Measurements from ENCODE around the gene SNAI3. TPM values are rescaled to one million over a fixed set of nuclear protein-coding genes. Genes with fewer than 3 reads are reported as not detected.
"Not testable (repeated sequence)": the region's sequence is repeated elsewhere in the genome, so short reads cannot be mapped to it uniquely, and the experiment has no call there.

SNAI3 gene
- total RNA-seq, 2 donors from 2014 or later, result 0.43 to 0.56 TPM

DNA sequence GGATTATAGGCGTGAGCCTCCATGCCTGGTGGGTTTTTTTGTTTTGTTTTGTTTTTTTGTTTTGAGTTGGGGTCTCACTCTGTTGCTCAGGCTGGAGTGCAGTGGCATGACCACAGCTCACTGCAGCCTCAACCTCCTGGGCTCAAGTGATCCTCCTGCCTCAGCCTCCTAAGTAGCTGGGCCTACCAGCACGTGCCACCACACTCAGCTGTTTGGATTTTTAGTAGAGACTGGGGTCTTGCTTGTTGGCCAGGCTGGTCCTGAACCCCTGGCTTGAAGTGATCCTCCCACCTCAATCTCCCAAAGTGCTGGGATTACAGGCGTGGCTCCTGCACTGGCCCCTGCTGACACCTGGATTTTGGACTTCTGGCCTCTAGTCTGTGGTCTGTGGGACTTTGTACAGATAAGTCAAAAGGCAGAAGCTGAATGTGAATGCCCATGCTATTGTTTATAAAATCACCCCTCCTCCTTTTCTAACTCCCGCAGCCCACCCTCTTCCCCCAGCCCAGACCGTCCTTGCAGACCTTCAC, 5.7 kb downstream of the SNAI3 start:
- intact Hi-C loops (cut with DNase I), result no loop called here
- DNase-seq (ENCODE audit: low spot score), result no peak

DNA sequence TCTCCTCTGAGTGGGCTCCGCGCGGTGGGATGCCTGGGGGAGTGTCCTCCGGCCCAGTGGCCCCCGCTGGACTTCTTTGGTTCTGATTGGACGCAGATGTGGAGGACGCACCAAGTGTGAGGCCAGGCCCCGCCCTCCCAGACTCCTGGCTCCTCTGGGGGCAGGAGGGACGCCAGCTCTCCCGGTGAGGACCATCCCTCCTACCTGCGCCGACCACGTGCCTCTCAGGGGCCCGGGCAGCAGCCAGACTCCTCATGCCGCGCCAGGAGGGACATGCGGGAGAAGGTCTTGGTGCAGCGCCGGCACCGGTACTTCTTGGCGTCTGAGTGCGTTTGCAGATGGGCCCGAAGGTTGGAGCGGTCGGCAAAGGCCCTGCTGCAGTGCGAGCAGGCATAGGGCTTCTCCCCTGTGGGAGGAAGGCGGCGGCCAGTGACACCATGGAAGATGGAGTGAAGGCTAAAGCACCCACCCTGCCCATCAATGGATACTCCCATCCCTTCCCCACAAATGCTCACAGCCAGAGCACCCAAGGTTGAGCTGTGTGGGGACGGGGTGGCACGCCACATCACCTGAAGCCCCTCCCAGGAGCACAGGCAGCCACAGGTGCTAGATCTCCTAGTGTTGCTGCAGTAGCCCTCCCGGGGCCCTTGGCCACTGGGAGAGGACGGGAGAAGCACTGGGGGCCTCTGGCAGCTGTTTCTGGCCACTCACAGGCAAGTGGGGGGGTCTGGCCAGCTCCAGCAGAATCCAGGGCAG, 7.9 kb downstream of the SNAI3 start:
- intact Hi-C loops (cut with DNase I), result no loop called here
- DNase-seq (ENCODE audit: low spot score), result peak; percentile 80

DNA sequence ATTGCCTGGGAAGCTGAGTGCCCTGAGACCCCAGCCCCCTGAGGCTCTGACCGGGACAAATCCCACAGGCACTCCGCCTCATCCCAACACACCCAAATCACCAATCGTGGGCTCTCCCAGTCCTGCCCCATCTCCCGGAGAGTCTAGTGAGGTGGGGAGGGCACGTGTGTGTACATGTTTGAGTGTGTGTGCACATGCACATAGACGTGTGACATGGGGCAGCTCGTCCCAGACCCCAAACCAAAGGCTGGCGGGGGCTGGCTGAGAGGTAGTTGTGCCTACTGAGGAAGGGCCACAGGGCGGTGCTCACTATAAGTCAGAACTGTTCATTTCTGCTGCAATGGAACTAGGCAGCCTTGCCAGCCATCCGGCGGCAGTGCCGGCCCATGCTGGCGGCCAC, 8.6 kb downstream of the SNAI3 start:
- DNase-seq (ENCODE audit: low spot score), result no peak
- intact Hi-C loops (cut with DNase I), result no loop called here

DNA sequence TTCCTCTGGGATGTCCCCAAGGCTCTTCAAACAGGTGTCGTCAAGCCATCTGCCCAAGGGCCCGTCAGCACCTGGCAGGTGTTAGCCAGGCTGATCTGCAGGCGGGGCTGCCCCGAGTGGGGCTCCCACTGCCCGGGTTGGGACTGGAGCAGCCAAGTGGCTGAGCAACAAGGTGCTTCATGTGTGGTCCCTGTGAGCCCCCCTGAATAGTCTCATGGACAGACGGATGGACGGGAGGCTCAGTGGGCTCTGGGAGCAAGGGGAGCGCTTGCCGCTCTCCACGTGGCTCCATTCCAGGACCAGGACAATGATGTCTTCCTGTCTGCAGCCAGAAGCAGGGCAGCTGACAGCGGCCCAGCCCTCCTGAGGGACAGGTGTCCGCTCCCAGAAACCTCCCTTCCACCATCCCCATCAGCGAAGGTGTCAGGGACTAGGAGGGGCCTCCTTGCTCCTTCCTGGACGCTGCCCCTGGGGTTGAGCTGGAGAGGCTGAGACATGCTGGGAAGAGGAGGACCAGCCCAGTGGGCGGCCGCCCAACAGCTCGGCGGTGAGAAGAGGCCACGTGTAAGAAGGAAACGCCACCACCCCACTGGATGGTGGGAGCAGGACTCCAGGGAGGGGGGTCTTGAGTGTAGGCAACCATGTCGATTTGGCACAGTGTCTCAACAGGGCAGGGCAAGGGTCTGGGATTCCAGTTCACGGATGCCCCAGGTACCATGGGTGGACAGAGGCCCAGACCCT, 9.6 kb downstream of the SNAI3 start:
- intact Hi-C loops (cut with DNase I), result no loop called here
- DNase-seq (ENCODE audit: low spot score), result peak; percentile 72

DNA sequence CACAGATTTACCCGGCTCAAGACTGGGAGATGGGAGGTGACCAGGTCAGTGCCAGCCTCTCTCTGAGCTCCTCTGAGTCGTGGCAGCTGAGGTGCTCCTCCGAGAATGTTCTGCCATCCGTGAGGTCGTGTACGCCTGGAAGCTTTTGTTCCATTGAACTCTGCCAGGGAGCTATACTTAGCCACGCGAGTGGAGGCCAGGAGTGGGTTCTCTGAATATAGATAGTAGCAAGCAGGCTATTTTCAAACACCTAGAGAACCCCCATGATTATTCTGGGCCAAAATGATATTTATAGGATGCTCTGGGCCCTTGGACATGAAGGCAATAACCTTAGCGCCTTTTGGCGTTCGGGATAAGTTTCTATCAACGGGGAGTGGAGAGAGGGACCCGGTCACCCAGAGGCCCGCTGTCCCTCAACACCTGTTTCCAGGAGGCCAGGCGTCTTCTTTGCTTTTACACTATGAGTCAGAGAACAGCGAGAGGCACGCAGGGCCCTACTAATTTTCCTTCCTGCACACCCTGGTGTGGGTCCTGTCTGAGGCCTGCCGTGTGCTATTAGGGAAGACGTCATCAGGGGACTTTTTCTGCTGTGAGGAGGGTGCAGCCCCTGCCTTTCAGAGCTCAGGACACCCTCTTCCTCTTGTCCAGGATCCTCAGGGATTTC, 12.5 kb downstream of the SNAI3 start:
- no peak for DNase-seq (ENCODE audit: low spot score)

DNA sequence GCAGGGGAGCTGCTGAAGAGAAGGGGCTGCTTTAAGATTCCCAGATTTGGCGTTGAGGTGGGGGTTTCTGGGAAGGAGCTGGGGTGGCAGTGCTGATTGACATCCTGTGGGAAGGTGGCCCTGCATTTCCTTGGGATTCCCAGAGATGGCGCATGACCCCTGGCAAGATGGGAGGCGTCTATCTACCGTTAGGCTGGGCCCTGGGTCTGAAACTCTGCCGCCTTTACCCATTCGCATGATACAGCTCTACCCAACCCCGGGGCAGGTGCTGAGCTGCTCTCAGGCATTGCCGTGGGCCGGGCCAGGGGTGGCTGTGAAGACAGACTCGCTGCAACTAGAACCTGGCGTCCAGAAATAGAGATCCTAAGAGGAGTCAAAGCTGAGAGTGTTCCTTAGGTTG, 13.5 kb downstream of the SNAI3 start:
- intact Hi-C loops (cut with DNase I), result no loop called here
- DNase-seq (ENCODE audit: low spot score), result no peak

More for the DNA sequence above, 12.5 kb downstream of the SNAI3 start:
- intact Hi-C loops (cut with DNase I), result no loop called here

DNA sequence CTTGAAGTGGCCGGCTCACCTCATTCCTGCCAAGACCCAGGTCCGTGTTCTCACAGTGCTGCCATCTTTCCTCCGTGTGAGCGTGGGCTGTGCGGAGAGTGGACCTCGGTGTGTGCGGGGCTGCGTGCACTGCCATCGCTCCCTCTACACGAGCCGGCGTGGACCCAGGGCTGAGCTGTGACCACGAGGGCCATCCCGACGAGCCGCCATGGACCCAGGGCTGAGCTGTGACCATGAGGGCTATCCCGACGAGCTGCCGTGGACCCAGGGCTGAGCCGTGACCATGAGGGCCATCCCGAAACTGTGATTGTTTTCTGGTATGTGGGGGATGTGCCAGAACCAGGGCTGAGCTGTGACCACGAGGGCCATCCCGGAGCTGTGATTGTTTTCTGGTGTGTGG, 14.5 kb downstream of the SNAI3 start:
- no peak for DNase-seq (ENCODE audit: low spot score)
- intact Hi-C loops (cut with DNase I), result no loop called here

DNA sequence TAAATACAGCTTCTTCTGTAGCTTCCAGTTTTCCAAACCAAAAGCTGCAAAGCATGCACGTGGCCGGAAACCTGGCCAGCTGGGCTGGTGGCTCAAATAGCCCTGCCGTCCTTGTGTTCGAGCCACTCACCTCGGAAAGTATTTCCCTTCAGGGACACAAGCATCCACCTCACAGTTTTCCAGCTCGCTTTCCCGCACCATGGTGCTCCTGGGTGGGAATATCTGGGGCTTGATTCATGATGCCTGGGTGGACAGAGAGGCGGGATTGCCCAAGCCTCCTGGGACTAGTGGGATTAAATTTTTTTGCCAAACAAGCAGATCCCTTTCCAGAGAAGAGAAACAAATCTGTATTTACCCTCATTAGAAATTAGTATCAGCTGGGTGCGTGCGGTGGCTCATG, 16.3 kb downstream of the SNAI3 start:
- no peak for DNase-seq (ENCODE audit: low spot score)
- intact Hi-C loops (cut with DNase I), result no loop called here

DNA sequence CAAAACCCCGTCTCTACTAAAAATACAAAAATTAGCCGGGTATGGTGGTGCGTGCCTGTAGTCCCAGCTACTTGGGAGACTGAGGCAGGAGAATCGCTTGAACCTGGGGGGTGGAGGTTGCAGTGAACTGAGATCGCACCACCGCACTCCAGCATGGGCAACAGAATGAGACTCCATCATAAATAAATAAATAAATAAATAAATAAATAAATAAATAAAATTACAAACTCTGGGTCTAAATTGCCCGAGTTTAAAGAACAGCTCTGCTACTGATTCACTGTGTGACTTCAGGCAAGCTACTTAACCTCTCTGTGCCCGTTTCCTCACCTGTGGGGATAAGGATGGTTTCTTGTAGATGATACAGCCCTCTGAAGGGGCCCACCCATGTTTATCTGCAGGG, 16.8 kb downstream of the SNAI3 start:
- intact Hi-C loops (cut with DNase I); DNase-seq (ENCODE audit: low spot score): not testable (repeated sequence)

DNA sequence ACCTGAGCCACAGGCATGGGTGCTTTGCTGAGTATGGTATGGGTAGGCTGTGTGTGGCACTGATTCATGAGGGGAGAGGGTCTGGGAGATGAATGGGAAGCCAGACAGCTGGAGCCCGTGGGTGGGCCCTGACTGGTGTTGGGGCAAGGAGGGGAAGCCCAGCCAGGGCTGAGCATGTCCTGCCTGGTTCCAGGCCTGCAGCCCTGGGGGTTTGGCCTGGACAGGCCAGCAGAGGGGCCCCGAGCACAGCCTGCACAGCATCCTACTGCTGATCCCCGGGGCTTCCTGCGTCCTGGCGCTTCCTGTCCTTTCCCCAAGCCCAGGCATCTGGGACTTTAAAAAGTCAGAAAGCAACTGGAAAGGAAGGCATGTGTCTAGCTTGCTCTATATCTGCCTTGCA, 18.8 kb downstream of the SNAI3 start:
- intact Hi-C loops (cut with DNase I), result no loop called here
- no peak for DNase-seq (ENCODE audit: low spot score)

DNA sequence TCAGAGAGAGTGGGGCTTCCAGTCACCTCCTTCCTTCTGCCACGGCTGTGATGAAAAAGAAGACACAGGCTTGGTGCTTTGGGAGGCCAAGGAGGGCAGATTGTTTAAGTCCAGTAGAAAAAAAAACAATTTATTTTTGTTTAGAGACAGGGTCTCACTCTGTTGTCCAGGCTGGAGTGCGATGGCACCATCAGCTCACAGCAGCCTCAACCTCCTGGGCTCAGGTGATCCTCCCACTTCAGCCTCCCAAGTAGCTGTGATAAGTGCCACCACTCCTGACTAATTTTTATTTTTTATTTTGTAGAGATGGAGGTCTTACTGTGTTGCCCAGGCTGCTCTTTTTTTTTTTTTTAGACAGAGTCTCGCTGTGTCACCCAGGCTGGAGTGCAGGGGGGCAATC, 20.7 kb downstream of the SNAI3 start:
- intact Hi-C loops (cut with DNase I), result no loop called here
- DNase-seq (ENCODE audit: low spot score), result no peak

DNA sequence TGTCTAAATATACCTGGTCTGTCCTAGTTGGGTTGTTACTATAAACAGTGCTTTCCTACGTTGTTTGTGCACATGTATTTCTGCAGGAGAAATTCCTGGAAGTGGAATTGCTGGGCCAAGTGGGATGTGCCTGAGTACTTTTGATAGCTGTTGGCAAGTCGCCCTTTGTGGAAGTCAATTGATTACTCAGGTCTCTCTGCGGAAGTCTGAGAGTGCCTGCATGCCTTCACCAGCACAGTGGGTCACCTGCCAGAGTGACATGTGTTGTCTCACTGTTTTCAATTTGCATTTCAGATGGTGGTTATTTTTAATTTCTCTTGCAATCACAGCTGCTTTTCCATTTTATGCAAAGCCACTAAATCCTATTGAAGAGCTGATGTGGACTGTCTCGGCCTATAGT, 21.2 kb downstream of the SNAI3 start:
- intact Hi-C loops (cut with DNase I), result no loop called here
- DNase-seq (ENCODE audit: low spot score), result no peak

DNA sequence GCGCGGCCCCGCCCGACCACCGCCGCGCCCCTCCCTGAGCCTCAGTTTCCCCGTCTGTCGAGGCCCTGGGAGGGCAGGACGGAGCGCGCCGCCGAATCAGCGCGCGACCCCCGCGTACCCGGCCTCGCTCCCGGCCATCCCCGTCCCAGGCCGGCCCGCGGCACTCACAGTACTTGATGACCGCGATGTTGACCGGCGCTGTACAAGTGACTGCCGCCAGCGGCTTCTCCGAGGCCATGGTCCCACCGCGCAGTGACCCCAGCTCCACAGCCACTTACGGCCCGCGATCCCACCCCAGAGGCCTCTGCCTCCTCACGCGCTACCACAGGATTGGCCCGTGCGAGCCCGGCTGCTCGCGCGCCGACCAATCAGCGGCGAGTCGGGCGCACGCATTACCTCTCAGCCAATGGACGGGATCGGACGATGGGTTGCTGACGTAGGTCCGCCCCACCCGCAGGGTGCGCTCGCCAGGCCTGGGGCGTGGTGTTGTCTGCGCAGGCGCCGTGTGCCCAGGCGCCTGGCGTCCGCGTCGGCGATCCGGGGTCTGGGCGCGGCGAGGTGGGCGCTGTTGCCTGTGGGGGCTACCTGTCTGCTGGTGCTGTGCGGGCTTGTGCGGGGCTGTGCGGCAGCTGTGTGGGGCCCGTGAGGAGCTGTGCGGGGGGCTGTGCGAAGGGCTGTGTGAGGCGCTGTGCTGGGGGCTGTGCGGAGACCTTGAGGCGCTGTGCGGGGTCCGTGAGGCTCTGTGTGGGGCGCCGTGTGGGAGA, 23.3 kb downstream of the SNAI3 start, which contains the start of gene MVD:
MVD (minus strand) TSS at position 249 of the 764 bp plus-strand sequence; CDS start at position 238, 11 bp downstream.
- DNase-seq (ENCODE audit: low spot score), result peak; percentile 99
- intact Hi-C loops (cut with DNase I), result no loop called here

DNA sequence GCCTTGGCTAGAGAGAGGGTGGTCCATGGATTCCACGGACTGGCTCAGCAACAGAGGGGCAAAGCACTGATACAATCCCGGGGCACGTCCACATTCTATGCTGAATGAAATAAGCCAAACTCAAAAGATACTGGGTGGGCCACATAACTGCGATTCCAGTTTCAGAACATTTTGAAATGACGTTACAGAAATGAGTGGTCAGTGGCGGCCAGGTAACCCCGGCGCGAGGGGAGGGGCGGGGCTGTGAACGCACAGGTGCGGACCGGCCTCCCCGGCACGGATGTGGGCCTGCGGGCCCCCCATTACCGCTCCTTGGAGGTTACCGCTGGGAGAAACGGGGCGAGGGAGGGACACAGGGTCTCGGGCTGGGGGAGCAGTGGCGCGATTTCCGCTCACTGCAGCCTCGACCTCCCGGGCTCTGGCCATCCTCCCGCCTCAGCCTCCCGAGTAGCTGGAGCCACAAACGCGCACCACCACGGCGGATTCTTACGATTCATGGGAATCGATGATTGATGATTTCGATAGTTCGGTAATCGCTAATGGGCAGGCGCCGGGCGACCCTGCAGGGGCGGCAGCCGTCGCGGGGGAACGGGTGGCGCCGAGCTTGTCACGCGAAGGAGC, 24.0 kb downstream of the SNAI3 start:
- intact Hi-C loops (cut with DNase I), result no loop called here

DNA sequence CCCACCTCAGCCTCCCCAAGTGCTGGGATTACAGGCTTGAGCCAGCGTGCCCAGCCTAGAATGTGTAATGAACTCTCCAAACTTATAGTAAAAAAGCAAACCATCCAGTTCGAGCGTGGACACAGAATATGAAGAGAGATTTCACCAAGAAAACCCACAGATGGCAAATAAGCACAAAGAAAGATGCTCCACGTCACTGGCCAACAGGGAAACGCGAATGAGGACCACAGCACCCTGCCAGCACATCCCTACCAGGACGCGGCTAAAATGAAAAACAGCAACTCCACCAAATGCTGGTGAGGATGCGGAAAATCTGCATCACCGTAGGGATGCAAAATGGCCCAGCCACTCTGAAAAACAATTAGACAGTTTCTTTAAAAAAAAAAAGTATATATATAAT, 24.8 kb downstream of the SNAI3 start:
- intact Hi-C loops (cut with DNase I), result no loop called here

More for the DNA sequence above, 24.0 kb downstream of the SNAI3 start:
- peak; percentile 78 for DNase-seq (ENCODE audit: low spot score)

DNA sequence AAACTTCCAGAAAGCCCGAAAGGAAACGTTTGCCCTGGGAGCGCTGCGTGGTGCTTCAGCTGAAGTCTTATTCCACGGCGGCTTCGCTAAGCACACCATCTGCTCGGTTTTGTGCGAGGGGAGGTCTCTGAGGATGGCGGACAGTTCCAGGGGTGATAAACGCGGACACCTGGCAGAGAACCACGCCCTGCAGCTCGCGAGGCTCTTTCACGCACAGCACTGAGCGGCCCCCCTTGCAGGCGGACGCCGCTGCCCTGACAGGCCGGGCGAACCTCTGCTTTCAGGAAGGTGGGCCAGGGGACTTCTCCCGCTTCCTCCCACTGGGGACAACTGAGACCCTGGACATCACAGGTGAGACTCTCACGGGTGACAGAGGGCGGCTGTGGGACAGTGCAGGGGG, 27.1 kb downstream of the SNAI3 start:
- intact Hi-C loops (cut with DNase I), result no loop called here
- no peak for DNase-seq (ENCODE audit: low spot score)

More for the DNA sequence above, 24.8 kb downstream of the SNAI3 start:
- DNase-seq (ENCODE audit: low spot score), result no peak

DNA sequence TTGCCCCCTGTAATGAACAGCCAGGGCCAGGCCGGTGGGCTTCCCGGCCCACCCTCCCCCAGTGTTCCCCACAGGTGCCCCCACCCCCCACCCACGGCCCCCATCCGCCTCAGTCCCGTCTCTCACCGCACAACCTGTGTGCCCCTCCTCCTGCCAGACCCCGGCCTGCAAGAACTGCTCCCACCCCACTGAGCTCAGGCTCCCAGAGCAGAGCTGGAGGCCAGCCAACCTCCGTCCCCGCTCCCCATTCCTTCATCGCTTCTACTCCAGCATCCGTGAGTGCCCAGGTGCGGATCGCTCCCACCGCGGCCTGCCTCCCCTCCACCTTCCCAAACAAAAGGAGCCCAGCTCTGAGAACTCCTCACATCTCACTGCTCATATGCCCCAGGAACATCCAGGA, 27.6 kb downstream of the SNAI3 start:
- DNase-seq (ENCODE audit: low spot score), result no peak
- intact Hi-C loops (cut with DNase I), result no loop called here

DNA sequence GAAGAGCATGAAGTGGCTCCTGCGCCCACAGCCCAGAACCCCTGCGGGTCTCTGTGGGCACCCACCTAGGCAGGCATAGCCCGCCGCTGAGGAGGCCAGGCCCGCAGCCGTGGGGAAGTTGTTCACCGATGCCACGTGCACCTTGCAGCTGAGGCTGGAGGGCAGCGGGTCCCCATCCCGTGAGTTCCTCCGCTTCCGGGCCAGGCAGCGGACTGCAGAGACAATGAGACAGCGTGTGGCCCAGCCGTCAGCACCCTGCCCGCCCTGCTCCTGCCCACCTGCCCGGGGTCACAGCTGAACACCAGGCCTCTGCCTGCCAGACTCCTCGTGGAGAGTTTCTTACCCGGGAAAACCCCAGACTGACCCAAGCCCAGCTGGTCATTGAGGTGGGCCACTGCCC, 28.9 kb downstream of the SNAI3 start:
- DNase-seq (ENCODE audit: low spot score), result no peak
- intact Hi-C loops (cut with DNase I), result no loop called here
